Endothelial cell of umbilical vein (primary cell): ENCODE measurements around the gene SYNGR4. TPM values are rescaled to one million over a fixed set of nuclear protein-coding genes. Genes with fewer than 3 reads are reported as not detected.

Experiments used
- BruUV-seq: library from RNA; stranded (reverse); fragments of 400-500 nt; replicated peaks from 2 replicates; lab custom pipeline; 2021; lab: Mats Ljungman, UMichigan
- CTCF ChIA-PET: fragments of 300-600, 350-600 bp; sonication (Branson Sonifier 250); formaldehyde crosslinking; loops from one replicate; lab custom pipeline; 2021; ENCODE audit warnings: antibody characterized with exemption, inconsistent platforms; lab: Charles Lee
- POLR2A ChIA-PET: fragments of 300-600, 350-600 bp; sonication (Branson Sonifier 250); formaldehyde crosslinking; loops from one replicate; lab custom pipeline; 2021; ENCODE audit warnings: antibody characterized with exemption, inconsistent platforms; lab: Charles Lee
- DNase-seq: peaks from one replicate; pipeline ENCODE4 v3.0.0-alpha.2; 2011; ENCODE audit warnings: low read depth, low spot score
- FAIRE-seq: peaks from 2 replicates; lab custom pipeline; 2011; peaks lifted over from hg19 to GRCh38; lab: Jason Lieb, UNC
- H2AFZ ChIP-seq: 2 replicates; pipeline ENCODE4 v1.6.0; 2012; ENCODE audit warnings: low read depth, low read length, control low read depth, inconsistent platforms
- H3K27ac ChIP-seq: 2 replicates; pipeline ENCODE4 v1.5.1; 2011; ENCODE audit warnings: low read depth, mild to moderate bottlenecking, control low read depth, low read length, moderate library complexity; ENCODE audit not compliant: insufficient read depth
- H3K27me3 ChIP-seq, 2 experiments: 2 replicates each; pipeline versions ENCODE4 v1.6.0 to v1.6.1; 2011; ENCODE audit warnings: low read length in 2 of 2, mixed read lengths in 1 of 2; ENCODE audit not compliant: control insufficient read depth in 2 of 2, insufficient read depth in 2 of 2
- H3K36me3 ChIP-seq, 2 experiments: 2 replicates in 1 of 2; 3 replicates in 1 of 2; pipeline ENCODE4 v1.5.1; 2011; ENCODE audit warnings: low read length in 2 of 2, mild to moderate bottlenecking in 1 of 2, moderate library complexity in 1 of 2; ENCODE audit not compliant: control insufficient read depth in 2 of 2, insufficient read depth in 2 of 2; ENCODE audit errors: extremely low read depth in 1 of 2
- H3K4me1 ChIP-seq: 3 replicates; pipeline ENCODE4 v1.5.1; 2011; ENCODE audit warnings: mild to moderate bottlenecking, low read length; ENCODE audit not compliant: control insufficient read depth, insufficient read depth; ENCODE audit errors: extremely low read depth
- H3K4me2 ChIP-seq: 2 replicates; pipeline ENCODE4 v1.6.1; 2011; ENCODE audit warnings: low read length, control low read depth, mixed read lengths; ENCODE audit not compliant: insufficient read depth
- H3K4me3 ChIP-seq, 3 experiments: fragments of 200-600 bp in 1 of 3; sonication (generic), shearing (Covaris generic) in 1 of 3; replicated peaks in 1 of 3; 2 replicates each; pipeline ENCODE4 v1.5.1; 2011 to 2016; ENCODE audit warnings: control low read depth in 3 of 3, low read length in 3 of 3, mild to moderate bottlenecking in 2 of 3, inconsistent platforms in 1 of 3, low read depth in 1 of 3, moderate library complexity in 1 of 3; ENCODE audit not compliant: insufficient read depth in 1 of 3
- H3K79me2 ChIP-seq: 2 replicates; pipeline ENCODE4 v1.6.0; 2012; ENCODE audit warnings: low read length, inconsistent platforms; ENCODE audit not compliant: control insufficient read depth, insufficient read depth
- H3K9ac ChIP-seq: replicated peaks from 2 replicates; pipeline ENCODE3; 2011; ENCODE audit warnings: low read length, control low read depth; ENCODE audit not compliant: insufficient read depth; ENCODE audit errors: extremely low read depth
- H3K9me1 ChIP-seq: replicated peaks from 3 replicates; pipeline ENCODE4 v1.6.0; 2011; ENCODE audit warnings: mild to moderate bottlenecking, low read length; ENCODE audit not compliant: control insufficient read depth, insufficient read depth; ENCODE audit errors: extremely low read depth
- H3K9me3 ChIP-seq: replicated peaks from 2 replicates; pipeline ENCODE4 v1.5.1; 2012; ENCODE audit warnings: low read length, inconsistent platforms; ENCODE audit not compliant: control insufficient read depth, insufficient read depth
- H4K20me1 ChIP-seq: replicated peaks from 2 replicates; pipeline ENCODE3; 2011; ENCODE audit warnings: mild to moderate bottlenecking, low read length; ENCODE audit not compliant: control insufficient read depth, insufficient read depth; ENCODE audit errors: extremely low read depth
- CTCF ChIP-seq, 2 donors: IDR thresholded peaks; 1 replicate in 1 of 2; 2 replicates in 1 of 2; pipeline ENCODE4 v1.5.1; 2011; ENCODE audit warnings: low read length in 2 of 2, mild to moderate bottlenecking in 2 of 2, moderate library complexity in 2 of 2, control low read depth in 1 of 2, inconsistent platforms in 1 of 2, low read depth in 1 of 2; ENCODE audit not compliant: insufficient read depth in 1 of 2; ENCODE audit errors: extremely low read depth in 1 of 2
- EZH2 ChIP-seq: IDR thresholded peaks from 2 replicates; pipeline ENCODE4 v1.6.1; 2012; ENCODE audit warnings: borderline replicate concordance, low read depth, mild to moderate bottlenecking, moderate library complexity, low read length, inconsistent platforms; ENCODE audit not compliant: severe bottlenecking
- FOS ChIP-seq: IDR thresholded peaks from 2 replicates; pipeline ENCODE4 v1.6.1; 2011; ENCODE audit warnings: mild to moderate bottlenecking, low read length, moderate library complexity, borderline replicate concordance; ENCODE audit not compliant: insufficient read depth
- GATA2 ChIP-seq: IDR thresholded peaks from 2 replicates; pipeline ENCODE4 v1.7.0; 2011; ENCODE audit warnings: low read depth, mild to moderate bottlenecking, moderate library complexity, mixed read lengths, low read length; ENCODE audit not compliant: insufficient read length, insufficient read depth
- JUN ChIP-seq: IDR thresholded peaks from 2 replicates; pipeline ENCODE4 v1.6.1; 2011; ENCODE audit warnings: borderline replicate concordance, low read depth; ENCODE audit not compliant: insufficient read length, insufficient read depth
- MYC ChIP-seq: IDR thresholded peaks from one replicate; pipeline ENCODE4 v1.6.1; 2011; ENCODE audit warnings: mild to moderate bottlenecking, low read depth, low read length
- POLR2A ChIP-seq: IDR thresholded peaks from 2 replicates; pipeline ENCODE4 v1.6.1; 2012; ENCODE audit warnings: low read depth, mild to moderate bottlenecking, control low read depth, low read length
- POLR2AphosphoS5 ChIP-seq: IDR thresholded peaks from 2 replicates; pipeline ENCODE4 v1.6.1; 2012; ENCODE audit warnings: low read depth, mild to moderate bottlenecking, control low read depth, low read length, moderate library complexity; ENCODE audit not compliant: insufficient read depth
- dilution Hi-C: fragments of 300-500 bp; cut with MboI; formaldehyde crosslinking; loops from one replicate; pipeline ENCODE4 v1.15.0; 2019; ENCODE audit warnings: low sequenced_read_pairs; ENCODE audit not compliant: extremely low pct_ligation_motif_present
- intact Hi-C: fragments of 100-400 bp; cut with micrococcal nuclease; formaldehyde crosslinking; loops from one replicate; pipeline ENCODE4 v1.10.0; 2022
- polyA plus RNA-seq, 4 experiments: library from polyadenylated mRNA; depleted of rRNA in 3 of 4; stranded (reverse) in 3 of 4; unstranded in 1 of 4; fragments of >200 nt; gene quantifications; 2 replicates each; pipeline versions ENCODE4 v1.2.1 to v1.2.3, GENCODE V29; 2011 to 2012; ENCODE audit warnings: missing spikeins in 1 of 4
- total RNA-seq: library from RNA; stranded (reverse); gene quantifications from 2 replicates; pipeline ENCODE4 v1.2.3, GENCODE V29; 2021
- TF ChIP-seq, protein P1 (sequence below): IDR thresholded peaks from 2 replicates; pipeline ENCODE4 v1.6.1; 2011; ENCODE audit not compliant: insufficient read depth, insufficient read length

SYNGR4 gene
- total and polyA plus RNA-seq, 2 donors (not counting 3 experiments of a cell fraction or from before 2014, with no cell fraction given): not detected

DNA sequence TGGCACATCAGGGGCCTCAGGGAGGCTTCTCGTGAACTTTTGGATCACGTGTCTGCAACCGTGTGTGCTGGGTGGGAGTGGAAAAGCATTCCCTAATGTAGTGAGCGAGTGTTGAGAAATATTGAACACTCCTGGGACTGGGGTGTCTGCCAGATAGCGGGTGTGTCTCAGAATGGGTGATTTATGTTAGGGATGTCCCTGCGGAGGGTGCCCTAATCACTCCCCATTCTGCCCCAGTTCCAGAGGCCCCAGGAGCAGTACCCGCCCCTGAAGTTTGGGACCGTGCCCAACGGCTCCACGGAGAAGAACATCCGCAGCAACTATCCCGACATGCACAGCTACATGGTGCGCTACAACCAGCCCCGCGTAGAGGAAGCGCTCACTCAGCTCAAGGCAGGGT, 57.4 kb downstream of the SYNGR4 start:
- no peak for FAIRE-seq
- DNase-seq: no peak
- CTCF ChIA-PET: no interaction called here
- dilution Hi-C loops (no loop called here), intact Hi-C loops (no loop called here)
- Histone ChIP-seq H3K79me2 (no peaks in the 10 kb centered on the region), H3K27me3 (no peaks in the 10 kb centered on the region), H3K36me3 (no peaks in the 10 kb centered on the region), H3K27ac (no peak overlapping the region), H3K9me1 (no peaks in the 10 kb centered on the region), H3K9ac (no peak overlapping the region), H4K20me1 (no peaks in the 10 kb centered on the region), H3K9me3 (no peaks in the 10 kb centered on the region), H3K4me1 (peaks cover 12% of the 10 kb centered on the region), H3K4me2 (no peak overlapping the region), H3K4me3 (no peak overlapping the region), H2AFZ (no peak overlapping the region)
- no TSS peak for BruUV-seq
- POLR2A ChIA-PET: no interaction called here
- TF ChIP-seq EZH2 (no peak), FOS (no peak), JUN (no peak), MYC (no peak), POLR2AphosphoS5 (no peak)
- TF ChIP-seq, protein P1, sequence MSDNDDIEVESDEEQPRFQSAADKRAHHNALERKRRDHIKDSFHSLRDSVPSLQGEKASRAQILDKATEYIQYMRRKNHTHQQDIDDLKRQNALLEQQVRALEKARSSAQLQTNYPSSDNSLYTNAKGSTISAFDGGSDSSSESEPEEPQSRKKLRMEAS: no peak

GRCh38 chr19:48424694-48425219, 60.6 kb downstream of the SYNGR4 start:
- BruUV-seq: no TSS peak
- Histone ChIP-seq H2AFZ (peak overlapping the region; percentile 91), H4K20me1 (no peaks in the 10 kb centered on the region), H3K4me3 (peak overlapping the region in 2 of 3 experiments; percentile 7), H3K27me3 (no peaks in the 10 kb centered on the region), H3K9ac (peak overlapping the region; percentile 62), H3K9me3 (no peaks in the 10 kb centered on the region), H3K36me3 (no peaks in the 10 kb centered on the region), H3K4me2 (peak overlapping the region; percentile 62), H3K27ac (peak overlapping the region; percentile 78), H3K79me2 (no peaks in the 10 kb centered on the region), H3K4me1 (peaks cover 12% of the 10 kb centered on the region), H3K9me1 (no peaks in the 10 kb centered on the region)
- FAIRE-seq: peak; percentile 96
- POLR2A ChIA-PET: no interaction called here
- dilution Hi-C loops: no loop called here
- TF ChIP-seq, protein P1: no peak
- peak; percentile 73 for TF ChIP-seq JUN
- TF ChIP-seq EZH2: no peak
- TF ChIP-seq CTCF (IDR thresholded peaks at IDR 0.05; ENCODE audit: extremely low read depth in 1 of 2, insufficient read depth in 1 of 2, low read depth in 1 of 2, low read length in 2 of 2): no peak
- peak; percentile 95 for TF ChIP-seq FOS
- no peak for TF ChIP-seq GATA2
- TF ChIP-seq POLR2AphosphoS5: peak; percentile 87
- no peak for TF ChIP-seq MYC
- TF ChIP-seq POLR2A: peak; percentile 70
- CTCF ChIA-PET: no interaction called here
- peak; percentile 88 for DNase-seq
- intact Hi-C loops: loop anchor here (1.0 kb wide), 1 partner anchor 21 kb away; the partner anchor contains the start of gene GRWD1
